Measurements from ENCODE around the gene GALR2. TPM values are rescaled to one million over a fixed set of nuclear protein-coding genes. Genes with fewer than 3 reads are reported as not detected.

Gene GALR2
- polyA plus RNA-seq, 2 of the 4 experiments (the other 2 are of a cell fraction): 0.32 to 0.44 TPM

- peak in 1 of 2 experiments; percentile 7; a peak in 3 of 6 replicates for ATAC-seq
- H3K4me2 ChIP-seq: no peak overlapping the region
- FAIRE-seq: no peak
- no peak for DNase-seq (ENCODE audit: low read depth in 1 of 2, low spot score in 1 of 2)
- H3K4me3 ChIP-seq: no peak overlapping the region
- peaks cover 16% of the 10 kb centered on the region for H3K4me1 ChIP-seq
- no peaks in the 10 kb centered on the region for H3K9me3 ChIP-seq
- POLR2A ChIA-PET: interaction anchor here (0.8 to 1.2 kb wide), 2 partner anchors 16 to 24 kb away, joined by 4 to 5 read pairs; partner anchors contain the start of gene EXOC7
- WGBS (ENCODE audit: missing lambda C conversion rate): 45% methylated on average over 9 of the region's 9 CpGs
- TF ChIP-seq, protein P1, sequence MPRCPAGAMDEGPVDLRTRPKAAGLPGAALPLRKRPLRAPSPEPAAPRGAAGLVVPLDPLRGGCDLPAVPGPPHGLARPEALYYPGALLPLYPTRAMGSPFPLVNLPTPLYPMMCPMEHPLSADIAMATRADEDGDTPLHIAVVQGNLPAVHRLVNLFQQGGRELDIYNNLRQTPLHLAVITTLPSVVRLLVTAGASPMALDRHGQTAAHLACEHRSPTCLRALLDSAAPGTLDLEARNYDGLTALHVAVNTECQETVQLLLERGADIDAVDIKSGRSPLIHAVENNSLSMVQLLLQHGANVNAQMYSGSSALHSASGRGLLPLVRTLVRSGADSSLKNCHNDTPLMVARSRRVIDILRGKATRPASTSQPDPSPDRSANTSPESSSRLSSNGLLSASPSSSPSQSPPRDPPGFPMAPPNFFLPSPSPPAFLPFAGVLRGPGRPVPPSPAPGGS (IDR thresholded peaks at IDR 0.05): no peak
- TF ChIP-seq POLR2A (IDR thresholded peaks at IDR 0.05; ENCODE audit: low read length) (peak; percentile 51), EP300 (IDR thresholded peaks at IDR 0.05) (no peak), CTCF (IDR thresholded peaks at IDR 0.05) (no peak), JUN (IDR thresholded peaks at IDR 0.05) (peak in 1 of 2 experiments; percentile 29; a peak in 2 of 5 replicates), FOSL2 (IDR thresholded peaks at IDR 0.05) (no peak), FOSL2 (CRISPR knock-in tag; IDR thresholded peaks at IDR 0.05) (no peak), POLR2AphosphoS2 (conservative IDR thresholded peaks at IDR 0.05; ENCODE audit: low read length) (0 out of 2 replicates have a peak, but pooled peaks have one; percentile 36), ZC3H11A (IDR thresholded peaks at IDR 0.05) (no peak)
- TF ChIP-seq, protein P2, sequence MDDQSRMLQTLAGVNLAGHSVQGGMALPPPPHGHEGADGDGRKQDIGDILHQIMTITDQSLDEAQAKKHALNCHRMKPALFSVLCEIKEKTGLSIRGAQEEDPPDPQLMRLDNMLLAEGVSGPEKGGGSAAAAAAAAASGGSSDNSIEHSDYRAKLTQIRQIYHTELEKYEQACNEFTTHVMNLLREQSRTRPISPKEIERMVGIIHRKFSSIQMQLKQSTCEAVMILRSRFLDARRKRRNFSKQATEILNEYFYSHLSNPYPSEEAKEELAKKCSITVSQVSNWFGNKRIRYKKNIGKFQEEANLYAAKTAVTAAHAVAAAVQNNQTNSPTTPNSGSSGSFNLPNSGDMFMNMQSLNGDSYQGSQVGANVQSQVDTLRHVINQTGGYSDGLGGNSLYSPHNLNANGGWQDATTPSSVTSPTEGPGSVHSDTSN (IDR thresholded peaks at IDR 0.05): peak; percentile 54; the same call in 1 of the 2 replicates
- no peak overlapping the region; a peak in 1 of 6 replicates for H3K27ac ChIP-seq
- CTCF ChIA-PET: interaction anchor here (0.8 to 4.4 kb wide), 8 partner anchors 9 to 200 kb away, joined by 3 to 15 read pairs (median 4); partner anchors contain the start of gene CDK3
These were observed 5.0 kb downstream of the GALR2 start for GRCh38 chr17:76079535-76079955.

DNA sequence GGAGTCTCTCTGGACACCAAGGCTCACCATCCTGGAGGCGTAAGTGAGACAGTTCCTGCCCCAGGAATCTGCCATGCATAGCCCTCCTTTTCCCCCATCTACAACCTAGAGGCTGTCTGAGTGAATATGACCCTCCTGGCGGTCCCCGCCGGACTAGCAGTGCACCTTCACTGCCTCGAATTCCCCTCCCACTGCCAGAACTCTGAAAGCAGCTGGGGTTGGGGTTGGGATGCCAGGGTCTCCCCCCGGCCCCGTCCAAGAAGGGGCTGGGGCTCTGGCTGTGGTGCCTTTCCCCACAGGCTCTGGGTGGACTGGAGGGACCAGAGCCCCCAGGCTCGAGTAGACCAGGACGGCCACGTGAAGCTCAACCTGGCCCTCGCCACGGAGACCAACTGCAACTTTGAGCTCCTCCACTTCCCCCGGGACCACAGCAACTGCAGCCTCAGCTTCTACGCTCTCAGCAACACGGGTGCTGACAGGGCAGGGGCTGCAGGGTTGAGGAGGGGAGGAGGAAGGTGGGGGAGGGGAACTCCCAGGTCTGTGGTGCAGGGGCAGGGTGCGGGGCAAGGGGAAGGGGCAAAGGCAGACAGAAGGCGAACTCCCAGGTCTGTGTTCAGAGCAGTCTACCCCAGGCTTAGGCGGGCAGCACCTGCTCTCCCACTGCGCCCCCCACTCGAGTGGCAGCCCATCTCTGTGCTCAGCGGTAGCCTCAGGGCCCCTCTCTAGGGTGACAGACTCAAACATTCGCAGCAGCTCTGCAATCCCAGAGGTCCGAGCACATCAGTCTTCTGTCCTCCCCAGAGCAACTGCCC is 5.6 kb downstream of the GALR2 start:
- Histone ChIP-seq H3K4me1 (peaks cover 10% of the 10 kb centered on the region), H3K4me2 (no peak overlapping the region), H3K4me3 (no peak overlapping the region), H3K9me3 (no peaks in the 10 kb centered on the region), H3K27ac (no peak overlapping the region; a peak in 1 of 6 replicates)
- FAIRE-seq: no peak
- ChIA-PET CTCF (interaction anchor here (0.8 to 4.4 kb wide), 8 partner anchors 23 to 199 kb away, joined by 3 to 15 read pairs (median 4); partner anchors contain the start of gene CDK3), POLR2A (interaction anchor here (0.8 to 1.2 kb wide), 2 partner anchors 15 to 23 kb away, joined by 4 to 5 read pairs; partner anchors contain the start of gene EXOC7)
- 47% methylated on average over 23 of the region's 23 CpGs for WGBS (ENCODE audit: missing lambda C conversion rate)
- peak in 1 of 2 experiments; percentile 12; a peak in 2 of 6 replicates for ATAC-seq
- no peak for DNase-seq (ENCODE audit: low read depth in 1 of 2, low spot score in 1 of 2)
- TF ChIP-seq NFE2L2 (conservative IDR thresholded peaks at IDR 0.05; ENCODE audit: low read length) (no peak), NR3C1 (IDR thresholded peaks at IDR 0.05) (no peak), JUN (IDR thresholded peaks at IDR 0.05) (peak in 1 of 2 experiments; percentile 33; a peak in 1 of 5 replicates), CEBPB (IDR thresholded peaks at IDR 0.05) (no peak), KDM1A (IDR thresholded peaks at IDR 0.05; ENCODE audit: low read depth) (no peak), FOXS1 (CRISPR knock-in tag; IDR thresholded peaks at IDR 0.05) (no peak), HDAC2 (IDR thresholded peaks at IDR 0.05) (no peak), MYC (IDR thresholded peaks at IDR 0.05; ENCODE audit: borderline replicate concordance, low read length) (no peak), POLR2A (IDR thresholded peaks at IDR 0.05; ENCODE audit: low read length) (no peak), RCOR1 (IDR thresholded peaks at IDR 0.05; ENCODE audit: low read depth, low read length) (no peak), EHF (CRISPR knock-in tag; IDR thresholded peaks at IDR 0.05) (no peak), JUNB (IDR thresholded peaks at IDR 0.05) (no peak), CHD2 (IDR thresholded peaks at IDR 0.05; ENCODE audit: low read length, partially characterized antibody) (no peak), TP53 (CRISPR knock-in tag; IDR thresholded peaks at IDR 0.05) (no peak), SMC3 (IDR thresholded peaks at IDR 0.05) (no peak), MAFK (IDR thresholded peaks at IDR 0.05; ENCODE audit: partially characterized antibody) (no peak), CBX2 (IDR thresholded peaks at IDR 0.05; ENCODE audit: borderline replicate concordance, low read depth) (no peak), ZNF302 (CRISPR knock-in tag; IDR thresholded peaks at IDR 0.05) (no peak), ZSCAN20 (CRISPR knock-in tag; IDR thresholded peaks at IDR 0.05) (no peak)
- TF ChIP-seq, protein P3, sequence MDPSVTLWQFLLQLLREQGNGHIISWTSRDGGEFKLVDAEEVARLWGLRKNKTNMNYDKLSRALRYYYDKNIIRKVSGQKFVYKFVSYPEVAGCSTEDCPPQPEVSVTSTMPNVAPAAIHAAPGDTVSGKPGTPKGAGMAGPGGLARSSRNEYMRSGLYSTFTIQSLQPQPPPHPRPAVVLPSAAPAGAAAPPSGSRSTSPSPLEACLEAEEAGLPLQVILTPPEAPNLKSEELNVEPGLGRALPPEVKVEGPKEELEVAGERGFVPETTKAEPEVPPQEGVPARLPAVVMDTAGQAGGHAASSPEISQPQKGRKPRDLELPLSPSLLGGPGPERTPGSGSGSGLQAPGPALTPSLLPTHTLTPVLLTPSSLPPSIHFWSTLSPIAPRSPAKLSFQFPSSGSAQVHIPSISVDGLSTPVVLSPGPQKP (IDR thresholded peaks at IDR 0.05; ENCODE audit: low read depth, low read length): no peak
- TF ChIP-seq, protein P2 (IDR thresholded peaks at IDR 0.05): peak; percentile 55; the same call in 1 of the 2 replicates
- TF ChIP-seq, protein P1 (IDR thresholded peaks at IDR 0.05): peak; percentile 45; the same call in 2 of the 3 replicates

Measured in A549 (cell line).